Measurements from ENCODE around the gene LRRN4.
"Not testable (repeated sequence)": the region's sequence is repeated elsewhere in the genome, so short reads cannot be mapped to it uniquely, and the experiment has no call there.

LRRN4 gene

GRCh38 chr20:6057691-6058090 is 3.8 kb upstream of the LRRN4 start:
- ATAC-seq: no peak
- TF ChIP-seq CSDC2 (CRISPR knock-in tag; IDR thresholded peaks at IDR 0.05): no peak
- no peak for TF ChIP-seq ZFP30 (CRISPR knock-in tag; IDR thresholded peaks at IDR 0.05)
- TF ChIP-seq PPARA (CRISPR knock-in tag; IDR thresholded peaks at IDR 0.05; ENCODE audit: borderline replicate concordance): no peak
- TF ChIP-seq OSR1 (CRISPR knock-in tag; IDR thresholded peaks at IDR 0.05): no peak
- TF ChIP-seq ZNF70 (CRISPR knock-in tag; IDR thresholded peaks at IDR 0.05): no peak
- no peak for TF ChIP-seq SNAI2 (CRISPR knock-in tag; IDR thresholded peaks at IDR 0.05)
- no peak for TF ChIP-seq ZNF8 (CRISPR knock-in tag; IDR thresholded peaks at IDR 0.05)

GRCh38 chr20:6057139-6057538 is 3.3 kb upstream of the LRRN4 start:
- no peak for ATAC-seq
- TF ChIP-seq ZC3H10 (CRISPR knock-in tag; IDR thresholded peaks at IDR 0.05): no peak
- TF ChIP-seq OSR1 (CRISPR knock-in tag; IDR thresholded peaks at IDR 0.05): no peak
- no peak for TF ChIP-seq BACH2 (CRISPR knock-in tag; IDR thresholded peaks at IDR 0.05; ENCODE audit: borderline replicate concordance)
- TF ChIP-seq ESRRG (CRISPR knock-in tag; IDR thresholded peaks at IDR 0.05): no peak

- no peak for ATAC-seq
- no peak for TF ChIP-seq ZC3H10 (CRISPR knock-in tag; IDR thresholded peaks at IDR 0.05)
- TF ChIP-seq TSHZ2 (CRISPR knock-in tag; IDR thresholded peaks at IDR 0.05): no peak
- no peak for TF ChIP-seq PPARA (CRISPR knock-in tag; IDR thresholded peaks at IDR 0.05; ENCODE audit: borderline replicate concordance)
- TF ChIP-seq ZNF565 (CRISPR knock-in tag; conservative IDR thresholded peaks at IDR 0.05; ENCODE audit: low read depth): no peak
- TF ChIP-seq POU6F1 (CRISPR knock-in tag; IDR thresholded peaks at IDR 0.05; ENCODE audit: borderline replicate concordance, low read depth): no peak
Measured at GRCh38 chr20:6055981-6056569, 2.2 kb upstream of the LRRN4 start.

GRCh38 chr20:6055161-6055783 is 1.4 kb upstream of the LRRN4 start:
- TF ChIP-seq CSRNP3 (CRISPR knock-in tag; IDR thresholded peaks at IDR 0.05) (no peak), RARB (CRISPR knock-in tag; IDR thresholded peaks at IDR 0.05) (no peak), CSDC2 (CRISPR knock-in tag; IDR thresholded peaks at IDR 0.05) (no peak)
- no peak for ATAC-seq

- ATAC-seq: not testable (repeated sequence)
Measured at GRCh38 chr20:6054689-6055051, 810 bp upstream of the LRRN4 start.

- no peak for TF ChIP-seq OSR1 (CRISPR knock-in tag; IDR thresholded peaks at IDR 0.05)
- no peak for TF ChIP-seq ISL1 (CRISPR knock-in tag; IDR thresholded peaks at IDR 0.05)
- no peak for TF ChIP-seq ARNTL (CRISPR knock-in tag; IDR thresholded peaks at IDR 0.05; ENCODE audit: borderline replicate concordance, low read depth)
- TF ChIP-seq PPARA (CRISPR knock-in tag; IDR thresholded peaks at IDR 0.05; ENCODE audit: borderline replicate concordance): no peak
- no peak for TF ChIP-seq TOX (CRISPR knock-in tag; IDR thresholded peaks at IDR 0.05; ENCODE audit: borderline replicate concordance)
- TF ChIP-seq SNAI2 (CRISPR knock-in tag; IDR thresholded peaks at IDR 0.05): no peak
- no peak for TF ChIP-seq CREB5 (CRISPR knock-in tag; IDR thresholded peaks at IDR 0.05; ENCODE audit: low read depth)
- ATAC-seq: no peak
Measured at GRCh38 chr20:6053064-6053775, 640 bp downstream of the LRRN4 start.
